Liver (tissue), 9 donors: ENCODE data around the gene FAM168B. TPM values are rescaled to one million over a fixed set of nuclear protein-coding genes. Genes with fewer than 3 reads are reported as not detected.
"Not testable (repeated sequence)": the region's sequence is repeated elsewhere in the genome, so short reads cannot be mapped to it uniquely, and the experiment has no call there.

Source experiments
- DNase-seq: peaks from one replicate; pipeline ENCODE4 v3.0.0-alpha.2; 2017; ENCODE audit warnings: low spot score
- H3K27ac ChIP-seq, 2 donors: one replicate each; pipeline ENCODE4 v1.7.0; 2013; ENCODE audit warnings: inconsistent platforms in 2 of 2, low read length in 2 of 2, control low read depth in 1 of 2, low read depth in 1 of 2, mild to moderate bottlenecking in 1 of 2
- H3K27me3 ChIP-seq, 4 donors: one replicate each; pipeline versions ENCODE4 v1.6.1 to v1.7.0; 2013; ENCODE audit warnings: low read length in 3 of 4, inconsistent platforms in 1 of 4, mild to moderate bottlenecking in 1 of 4, moderate library complexity in 1 of 4; ENCODE audit not compliant: control insufficient read depth in 4 of 4, insufficient read depth in 4 of 4
- H3K36me3 ChIP-seq, 4 donors: one replicate each; pipeline versions ENCODE4 v1.6.1 to v1.7.0; 2013; ENCODE audit warnings: low read length in 3 of 4, mild to moderate bottlenecking in 3 of 4, low read depth in 1 of 4, moderate library complexity in 1 of 4; ENCODE audit not compliant: control insufficient read depth in 4 of 4, insufficient read depth in 3 of 4
- H3K4me1 ChIP-seq, 4 donors: one replicate each; pipeline versions ENCODE4 v1.6.1 to v1.7.0; 2013; ENCODE audit warnings: low read length in 3 of 4, mild to moderate bottlenecking in 3 of 4, moderate library complexity in 1 of 4; ENCODE audit not compliant: control insufficient read depth in 4 of 4, insufficient read depth in 4 of 4
- H3K4me3 ChIP-seq, 3 donors: one replicate each; pipeline versions ENCODE4 v1.6.1 to v1.7.0; 2013; ENCODE audit warnings: low read length in 3 of 3, control low read depth in 1 of 3, low read depth in 1 of 3, mild to moderate bottlenecking in 1 of 3
- H3K9ac ChIP-seq, 2 donors: one replicate each; pipeline ENCODE4 v1.7.0; 2013; ENCODE audit warnings: low read length in 2 of 2, mild to moderate bottlenecking in 2 of 2, moderate library complexity in 2 of 2, control low read depth in 1 of 2, low read depth in 1 of 2
- H3K9me3 ChIP-seq, 4 donors: one replicate each; pipeline versions ENCODE4 v1.6.1 to v1.7.0; 2013; ENCODE audit warnings: low read length in 3 of 4; ENCODE audit not compliant: control insufficient read depth in 4 of 4
- ATF3 ChIP-seq: IDR thresholded peaks from 2 replicates; pipeline ENCODE4 v1.6.1; 2016; ENCODE audit warnings: antibody characterized with exemption
- CTCF ChIP-seq: fragments of 150-350 bp; IDR thresholded peaks from 2 replicates; pipeline ENCODE4 v1.5.1; 2017; ENCODE audit warnings: improper control_type of control experiment, low read depth, low read length; ENCODE audit not compliant: missing input control
- EGR1 ChIP-seq, 2 donors: IDR thresholded peaks; 2 replicates each; pipeline ENCODE4 v1.6.1; 2016 to 2018; ENCODE audit warnings: antibody characterized with exemption in 2 of 2, low read depth in 2 of 2
- FOXA1 ChIP-seq: IDR thresholded peaks from 2 replicates; pipeline ENCODE4 v1.6.1; 2016; ENCODE audit warnings: antibody characterized with exemption
- FOXA2 ChIP-seq: IDR thresholded peaks from 2 replicates; pipeline ENCODE4 v1.6.1; 2016; ENCODE audit warnings: antibody characterized with exemption
- GABPA ChIP-seq, 2 donors: IDR thresholded peaks in 1 of 2; conservative IDR thresholded peaks in 1 of 2; 2 replicates each; pipeline ENCODE4 v1.6.1; 2016; ENCODE audit warnings: antibody characterized with exemption in 2 of 2, mild to moderate bottlenecking in 1 of 2, moderate library complexity in 1 of 2
- HNF4A ChIP-seq, 2 donors: conservative IDR thresholded peaks; 2 replicates each; pipeline ENCODE4 v1.6.1; 2016; ENCODE audit warnings: antibody characterized with exemption in 2 of 2, mild to moderate bottlenecking in 2 of 2
- HNF4G ChIP-seq: IDR thresholded peaks from 2 replicates; pipeline ENCODE4 v1.6.1; 2016; ENCODE audit warnings: antibody characterized with exemption
- JUND ChIP-seq, 2 donors: IDR thresholded peaks; 2 replicates each; pipeline ENCODE4 v1.6.1; 2016; ENCODE audit warnings: antibody characterized with exemption in 2 of 2
- MAX ChIP-seq: IDR thresholded peaks from 2 replicates; pipeline ENCODE4 v1.6.1; 2016; ENCODE audit warnings: antibody characterized with exemption
- NR2F2 ChIP-seq: IDR thresholded peaks from 2 replicates; pipeline ENCODE4 v1.6.1; 2016; ENCODE audit warnings: antibody characterized with exemption
- RAD21 ChIP-seq, 2 donors: IDR thresholded peaks; 2 replicates each; pipeline ENCODE4 v1.6.1; 2016; ENCODE audit warnings: antibody characterized with exemption in 2 of 2, mild to moderate bottlenecking in 2 of 2
- REST ChIP-seq: IDR thresholded peaks from 2 replicates; pipeline ENCODE4 v1.6.1; 2016; ENCODE audit warnings: antibody characterized with exemption, mild to moderate bottlenecking
- RXRA ChIP-seq, 2 donors: IDR thresholded peaks; 2 replicates each; pipeline ENCODE4 v1.6.1; 2017 to 2018; ENCODE audit warnings: antibody characterized with exemption in 2 of 2, mild to moderate bottlenecking in 1 of 2
- SP1 ChIP-seq: IDR thresholded peaks from 2 replicates; pipeline ENCODE4 v1.6.1; 2018; ENCODE audit warnings: antibody characterized with exemption, mild to moderate bottlenecking
- TAF1 ChIP-seq: conservative IDR thresholded peaks from 2 replicates; pipeline ENCODE4 v1.6.1; 2016; ENCODE audit warnings: antibody characterized with exemption, mild to moderate bottlenecking
- YY1 ChIP-seq: IDR thresholded peaks from 2 replicates; pipeline ENCODE4 v1.6.1; 2016; ENCODE audit warnings: antibody characterized with exemption, mild to moderate bottlenecking
- ZBTB33 ChIP-seq: IDR thresholded peaks from 2 replicates; pipeline ENCODE4 v1.6.1; 2016; ENCODE audit warnings: antibody characterized with exemption
- WGBS: extraction: QIAGEN DNeasy Blood & Tissue Kit; methylation state at CpG from one replicate; pipeline ENCODE4 v1.1.7; 2013; 5-methylcytosine and 5-hydroxymethylcytosine counted together
- polyA plus RNA-seq, 2 donors: library from polyadenylated mRNA; stranded (reverse) in 1 of 2; unstranded in 1 of 2; fragments of 200-250 nt in 1 of 2; fragments of >200 nt in 1 of 2; fragmentation: Nextera tagmentation in 1 of 2; extraction: Ambion mirVana in 1 of 2; gene quantifications; one replicate each; pipeline versions ENCODE4 v1.2.1 to v1.2.3, GENCODE V29; 2013 to 2015
- total RNA-seq, 2 donors: library from RNA; depleted of rRNA; stranded (reverse); fragments of >200 nt; gene quantifications; one replicate each; pipeline ENCODE4 v1.2.3, GENCODE V29; 2014
- donor health status: healthy.
- donor health status: healthy.
- donor health status: healthy.
- donor health status: healthy.
- donor health status: healthy.

Gene FAM168B
- total and polyA plus RNA-seq, 4 donors = 13.9 to 62.3 (median 30.8) TPM

- TF ChIP-seq FOXA2 (no peak), TAF1 (no peak), MAX (no peak), NR2F2 (no peak), HNF4A (conservative IDR thresholded peaks at IDR 0.05) (no peak), CTCF (no peak)
Observed at GRCh38 chr2:131120815-131121317, 27.6 kb upstream of the FAM168B start (continued).

GRCh38 chr2:131115752-131116151 lies 22.5 kb upstream of the FAM168B start:
- Histone ChIP-seq H3K36me3 (peaks cover 0 to 8% (median 3%) of the 10 kb centered on the region in 4 donors), H3K27ac (no peak overlapping the region), H3K9ac (no peak overlapping the region), H3K27me3 (no peaks in the 10 kb centered on the region), H3K9me3 (no peaks in the 10 kb centered on the region), H3K4me1 (peaks cover 3 to 11% (median 6%) of the 10 kb centered on the region in 4 donors), H3K4me3 (no peak overlapping the region)
- no peak for DNase-seq
- TF ChIP-seq YY1 (no peak), FOXA2 (no peak), RXRA (IDR thresholded peaks at IDR 0.05) (no peak), RAD21 (IDR thresholded peaks at IDR 0.05) (no peak), NR2F2 (no peak), REST (no peak), ATF3 (no peak), TAF1 (no peak), ZBTB33 (no peak), CTCF (no peak), JUND (IDR thresholded peaks at IDR 0.05) (no peak), MAX (no peak), HNF4A (conservative IDR thresholded peaks at IDR 0.05) (no peak), FOXA1 (no peak), SP1 (no peak), GABPA (IDR thresholded peaks at IDR 0.05 in 1 of 2, conservative IDR thresholded peaks at IDR 0.05 in 1 of 2) (no peak), HNF4G (no peak), EGR1 (IDR thresholded peaks at IDR 0.05; ENCODE audit: low read depth in 2 of 2) (no peak)

- H3K4me1 ChIP-seq = peaks cover 3 to 11% (median 6%) of the 10 kb centered on the region in 4 donors
- H3K27ac ChIP-seq = not testable (repeated sequence)
- WGBS = 96% methylated on average over 3 of the region's 3 CpGs
Observed at GRCh38 chr2:131114950-131115349, 21.7 kb upstream of the FAM168B start.

More at GRCh38 chr2:131114950-131115349, 21.7 kb upstream of the FAM168B start:
- H3K27me3 ChIP-seq, H3K9me3 ChIP-seq, H3K9ac ChIP-seq, H3K4me3 ChIP-seq, H3K36me3 ChIP-seq, DNase-seq: not testable (repeated sequence)
